Tibial nerve (tissue), 4 donors: ENCODE results near the gene UBR4. TPM values are rescaled to one million over a fixed set of nuclear protein-coding genes. Genes with fewer than 3 reads are reported as not detected.

Source experiments
- DNase-seq, 2 donors: peaks; one replicate each; pipeline ENCODE4 v3.0.0-alpha.2; 2019; ENCODE audit warnings: low spot score in 2 of 2
- H3K27ac ChIP-seq, 4 donors: fragments of 200-600 bp; sonication (generic) in 3 of 4; one replicate each; pipeline ENCODE4 v1.5.1; 2017 to 2019; ENCODE audit warnings: mild to moderate bottlenecking in 1 of 4
- H3K27me3 ChIP-seq, 2 donors: fragments of 200-600 bp; sonication (generic) in 1 of 2; one replicate each; pipeline versions ENCODE4 v1.5.1 to v1.6.0; 2017 to 2019
- H3K36me3 ChIP-seq, 3 donors: fragments of 200-600 bp; sonication (generic); one replicate each; pipeline ENCODE4 v1.5.1; 2018 to 2019
- H3K4me1 ChIP-seq, 4 donors: fragments of 200-600 bp; sonication (generic) in 3 of 4; one replicate each; pipeline ENCODE4 v1.5.1; 2017 to 2019
- H3K4me3 ChIP-seq, 4 donors: fragments of 200-600 bp; sonication (generic) in 3 of 4; one replicate each; pipeline ENCODE4 v1.5.1; 2017 to 2019; ENCODE audit warnings: mild to moderate bottlenecking in 1 of 4, moderate library complexity in 1 of 4
- H3K9me3 ChIP-seq, 4 donors: fragments of 200-600 bp; sonication (generic) in 3 of 4; one replicate each; pipeline ENCODE4 v1.5.1; 2017 to 2019
- EP300 ChIP-seq, 2 donors: sonication (generic); formaldehyde crosslinking; IDR thresholded peaks; one replicate each; pipeline ENCODE4 v1.6.1; 2017; ENCODE audit warnings: antibody characterized with exemption in 2 of 2, mild to moderate bottlenecking in 1 of 2
- POLR2A ChIP-seq, 2 donors: fragments of 450-650 bp; IDR thresholded peaks; one replicate each; pipeline ENCODE4 v1.6.1; 2017; ENCODE audit warnings: antibody characterized with exemption in 2 of 2, mild to moderate bottlenecking in 2 of 2, moderate library complexity in 2 of 2
- WGBS, 2 donors: methylation state at CpG; one replicate each; pipeline ENCODE4 v1.1.5; 2018; 5-methylcytosine and 5-hydroxymethylcytosine counted together
- total RNA-seq, 4 donors: library from RNA; depleted of rRNA; stranded (reverse); fragments of >200 nt; gene quantifications; one replicate each; pipeline ENCODE4 v1.1.0, GENCODE V29; 2016
- TF ChIP-seq, protein P1 (sequence below), 5 experiments: fragments of 200-600 bp in 3 of 5; fragments of 450-650 bp in 2 of 5; sonication (generic) in 3 of 5; IDR thresholded peaks; one replicate each; pipeline ENCODE4 v1.5.1; 2016 to 2019; ENCODE audit warnings: antibody characterized with exemption in 5 of 5, mild to moderate bottlenecking in 3 of 5, moderate library complexity in 2 of 5

UBR4 gene
- total RNA-seq, 4 donors from 2014 or later = 107 to 190 (median 142) TPM

DNA sequence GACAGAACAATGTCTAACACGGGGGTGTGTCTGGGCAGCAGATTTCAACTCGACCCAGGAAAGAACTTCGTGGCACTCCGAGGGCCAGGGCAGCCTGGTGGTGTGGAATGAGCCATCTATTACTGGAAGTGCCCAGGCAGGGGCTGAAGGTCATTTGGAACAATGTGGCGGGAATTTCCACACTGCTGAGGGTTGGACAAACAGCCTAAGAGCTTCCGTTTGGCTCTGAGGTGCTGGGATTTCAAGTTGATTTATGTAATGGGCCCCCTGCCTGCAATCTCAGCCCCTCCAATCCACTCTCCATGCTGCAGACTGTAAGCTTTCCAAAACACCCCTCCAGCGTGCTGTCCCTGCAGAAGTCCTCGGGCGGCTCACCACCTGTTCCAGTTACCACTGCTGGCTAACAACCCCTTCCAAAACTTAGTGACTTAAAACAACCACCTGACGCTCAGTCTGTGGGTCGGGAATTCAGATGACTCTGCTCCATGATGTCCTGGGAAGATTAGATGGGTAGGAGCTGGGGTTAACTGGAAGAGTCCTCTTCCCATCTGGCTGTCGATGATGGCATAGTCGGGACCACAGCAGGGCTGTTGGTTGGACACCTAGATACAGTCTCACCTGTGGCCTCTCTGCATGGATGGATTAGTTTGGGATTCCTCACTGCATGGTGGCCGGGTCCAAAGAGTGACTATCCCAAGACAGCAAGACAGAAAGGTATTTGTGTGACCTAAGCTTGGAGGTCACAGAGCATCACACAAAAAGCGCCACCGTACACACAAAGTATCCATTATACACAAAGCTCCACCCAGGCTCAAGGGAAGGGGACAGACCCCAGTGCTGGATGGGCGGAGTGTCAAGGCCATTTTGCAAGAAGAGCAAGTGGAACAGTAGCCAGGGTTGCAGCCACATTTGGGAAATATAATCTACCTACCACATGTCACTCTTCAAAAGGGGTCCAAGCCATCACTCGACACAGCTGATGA, 163.9 kb downstream of the UBR4 start:
- Histone ChIP-seq H3K27me3 (peaks cover 0 to 54% of the 10 kb centered on the region in 2 donors), H3K36me3 (no peaks in the 10 kb centered on the region), H3K4me1 (peaks cover 0 to 18% (median 2%) of the 10 kb centered on the region in 4 donors), H3K9me3 (no peaks in the 10 kb centered on the region), H3K4me3 (no peak overlapping the region), H3K27ac (no peak overlapping the region)
- TF ChIP-seq, protein P1, sequence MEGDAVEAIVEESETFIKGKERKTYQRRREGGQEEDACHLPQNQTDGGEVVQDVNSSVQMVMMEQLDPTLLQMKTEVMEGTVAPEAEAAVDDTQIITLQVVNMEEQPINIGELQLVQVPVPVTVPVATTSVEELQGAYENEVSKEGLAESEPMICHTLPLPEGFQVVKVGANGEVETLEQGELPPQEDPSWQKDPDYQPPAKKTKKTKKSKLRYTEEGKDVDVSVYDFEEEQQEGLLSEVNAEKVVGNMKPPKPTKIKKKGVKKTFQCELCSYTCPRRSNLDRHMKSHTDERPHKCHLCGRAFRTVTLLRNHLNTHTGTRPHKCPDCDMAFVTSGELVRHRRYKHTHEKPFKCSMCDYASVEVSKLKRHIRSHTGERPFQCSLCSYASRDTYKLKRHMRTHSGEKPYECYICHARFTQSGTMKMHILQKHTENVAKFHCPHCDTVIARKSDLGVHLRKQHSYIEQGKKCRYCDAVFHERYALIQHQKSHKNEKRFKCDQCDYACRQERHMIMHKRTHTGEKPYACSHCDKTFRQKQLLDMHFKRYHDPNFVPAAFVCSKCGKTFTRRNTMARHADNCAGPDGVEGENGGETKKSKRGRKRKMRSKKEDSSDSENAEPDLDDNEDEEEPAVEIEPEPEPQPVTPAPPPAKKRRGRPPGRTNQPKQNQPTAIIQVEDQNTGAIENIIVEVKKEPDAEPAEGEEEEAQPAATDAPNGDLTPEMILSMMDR (IDR thresholded peaks at IDR 0.05) = no peak
- TF ChIP-seq POLR2A (IDR thresholded peaks at IDR 0.05) (no peak), EP300 (IDR thresholded peaks at IDR 0.05) (no peak)
- 60 to 61% methylated on average over 17 to 18 of the region's 18 CpGs for WGBS, 2 donors
- DNase-seq = no peak

DNA sequence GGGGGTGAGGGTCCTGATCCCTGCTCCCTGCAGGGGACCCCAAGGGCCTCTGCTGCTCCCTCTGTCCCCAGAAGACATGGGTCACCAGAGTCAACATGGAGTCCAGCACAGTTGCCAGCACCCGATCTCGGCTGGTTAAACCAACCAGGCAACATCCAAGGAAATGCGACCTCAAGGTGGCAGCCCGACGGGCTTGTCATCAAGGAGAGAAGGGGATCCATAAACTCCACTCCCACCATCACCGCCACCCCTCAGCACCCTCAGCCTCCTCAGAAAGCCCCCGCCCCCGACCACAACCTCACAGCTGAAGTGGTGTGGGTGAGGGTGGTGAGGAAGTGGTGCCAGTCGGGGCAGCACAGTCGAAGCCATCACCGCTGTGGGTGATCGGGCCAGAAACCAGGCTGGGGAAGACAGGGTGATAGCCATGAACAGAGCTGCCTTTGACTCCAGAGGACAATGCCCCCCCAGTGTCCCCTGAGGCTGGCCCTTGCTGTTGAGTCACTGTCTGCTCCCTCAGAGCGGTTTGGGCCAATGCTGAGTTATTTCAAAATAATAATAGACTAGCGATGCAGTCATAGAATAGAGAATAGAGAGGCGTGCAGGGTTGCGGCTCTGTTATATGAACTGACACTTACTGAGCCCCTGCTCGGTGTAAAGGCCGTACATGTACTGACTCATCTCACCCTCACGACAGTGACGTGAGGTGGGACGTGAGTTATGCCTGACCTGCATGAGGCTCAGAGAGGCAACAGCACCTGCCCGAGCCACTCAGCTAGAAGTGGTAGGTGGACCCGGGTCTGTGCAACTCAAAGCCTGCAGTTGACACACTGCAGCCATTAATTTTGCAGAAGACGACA, 164.9 kb downstream of the UBR4 start:
- no peaks in the 10 kb centered on the region for H3K36me3 ChIP-seq
- no peak for DNase-seq
- TF ChIP-seq POLR2A (IDR thresholded peaks at IDR 0.05) = no peak
- TF ChIP-seq, protein P1 (IDR thresholded peaks at IDR 0.05) = no peak
- no peak for TF ChIP-seq EP300 (IDR thresholded peaks at IDR 0.05)
- no peaks in the 10 kb centered on the region for H3K9me3 ChIP-seq
- H3K4me1 ChIP-seq = peaks cover 0 to 18% (median 2%) of the 10 kb centered on the region in 4 donors
- H3K27ac ChIP-seq = no peak overlapping the region
- no peak overlapping the region for H3K4me3 ChIP-seq
- H3K27me3 ChIP-seq = peaks cover 0 to 58% of the 10 kb centered on the region in 2 donors
- 57 to 67% methylated on average over 24 of the region's 24 CpGs for WGBS, 2 donors

DNA sequence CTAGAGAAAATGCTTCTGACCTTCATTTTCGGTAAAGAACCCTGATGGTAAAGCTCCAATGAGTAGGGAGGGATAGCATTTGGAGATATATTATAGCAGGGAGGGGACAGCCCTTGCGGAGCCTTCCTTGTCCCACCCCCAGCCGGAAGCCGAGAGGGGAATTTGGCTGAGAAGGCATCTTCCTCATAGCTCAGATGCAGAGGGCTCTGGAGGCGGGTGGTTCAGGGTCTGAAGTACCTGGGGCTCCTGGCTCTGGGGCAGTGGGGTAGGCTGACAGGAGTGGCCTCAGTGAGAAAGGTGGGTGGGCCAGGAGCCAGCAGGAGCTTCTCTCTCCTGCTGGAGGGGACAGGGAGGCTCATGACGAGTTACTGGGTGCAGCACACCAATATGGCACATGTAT, 165.6 kb downstream of the UBR4 start:
- H3K4me3 ChIP-seq = no peak overlapping the region
- DNase-seq = no peak
- peaks cover 0 to 18% (median 2%) of the 10 kb centered on the region in 4 donors for H3K4me1 ChIP-seq
- H3K27me3 ChIP-seq = peaks cover 0 to 55% of the 10 kb centered on the region in 2 donors
- no peaks in the 10 kb centered on the region for H3K9me3 ChIP-seq
- WGBS, 2 donors = 75 to 86% methylated on average over 6 of the region's 6 CpGs
- no peak overlapping the region for H3K27ac ChIP-seq
- TF ChIP-seq POLR2A (IDR thresholded peaks at IDR 0.05) = no peak
- TF ChIP-seq, protein P1 (IDR thresholded peaks at IDR 0.05) = no peak
- no peak for TF ChIP-seq EP300 (IDR thresholded peaks at IDR 0.05)
- no peaks in the 10 kb centered on the region for H3K36me3 ChIP-seq

DNA sequence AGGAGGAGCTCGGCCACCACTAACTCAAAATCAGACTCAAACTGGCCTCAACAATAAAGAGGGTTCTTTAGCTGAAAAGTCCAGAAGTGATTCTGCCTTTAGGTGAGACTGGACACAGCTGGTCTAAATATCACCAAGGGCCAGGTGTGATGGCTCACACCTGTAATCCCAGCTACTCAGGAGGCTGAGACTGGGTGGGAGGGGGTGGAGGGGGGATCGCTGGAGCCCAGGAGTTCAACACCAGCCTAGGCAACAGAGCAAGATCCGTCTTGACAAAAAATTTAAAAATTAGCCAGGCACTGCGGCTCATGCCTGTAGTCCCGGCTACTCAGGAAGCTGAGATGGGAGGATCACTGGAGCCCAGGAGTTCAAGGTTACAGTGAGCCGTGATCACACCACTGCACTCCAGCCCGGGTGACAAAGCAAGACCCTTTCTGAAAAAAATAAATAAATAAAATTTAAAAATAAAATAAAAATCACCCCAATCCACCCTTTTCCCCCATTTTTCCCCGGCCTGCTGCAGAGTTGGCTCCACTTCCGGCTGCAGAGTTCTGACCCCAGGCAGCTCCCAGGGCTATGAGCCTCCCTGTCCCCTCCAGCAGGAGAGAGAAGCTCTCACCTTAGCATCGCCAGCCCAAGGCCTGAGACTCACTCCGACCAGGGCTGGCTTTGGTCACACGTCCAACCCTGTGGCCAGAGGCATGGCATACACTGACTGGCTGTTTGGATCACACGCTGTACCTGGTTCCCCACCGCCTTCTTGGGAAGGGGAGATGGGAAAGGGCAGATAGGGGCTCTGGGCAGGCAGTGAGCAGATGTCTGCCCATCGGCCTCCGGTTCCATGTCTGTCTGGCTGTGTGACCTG, 166.3 kb downstream of the UBR4 start:
- peaks cover 0 to 18% (median 2%) of the 10 kb centered on the region in 4 donors for H3K4me1 ChIP-seq
- no peaks in the 10 kb centered on the region for H3K9me3 ChIP-seq
- no peak overlapping the region for H3K4me3 ChIP-seq
- no peak for TF ChIP-seq EP300 (IDR thresholded peaks at IDR 0.05)
- TF ChIP-seq POLR2A (IDR thresholded peaks at IDR 0.05) = no peak
- TF ChIP-seq, protein P1 (IDR thresholded peaks at IDR 0.05) = no peak
- peaks cover 0 to 50% of the 10 kb centered on the region in 2 donors for H3K27me3 ChIP-seq
- no peak for DNase-seq
- H3K27ac ChIP-seq = no peak overlapping the region
- H3K36me3 ChIP-seq = no peaks in the 10 kb centered on the region
- 81% methylated on average over 16 of the region's 16 CpGs for WGBS, 2 donors
